Heart left ventricle (tissue), 16 donors: ENCODE data around the gene ST6GALNAC1. TPM values are rescaled to one million over a fixed set of nuclear protein-coding genes. Genes with fewer than 3 reads are reported as not detected.

Source experiments
- ATAC-seq, 4 donors: fragments of 200-7000 bp; cut with Tn5 transposase; one replicate each; pipeline ENCODE4 v1.9.1; 2020 to 2022; ENCODE audit warnings: moderate library complexity in 4 of 4, mild to moderate bottlenecking in 3 of 4, moderate number of reproducible peaks in 1 of 4
- DNase-seq, 5 donors: peaks; one replicate each; pipeline ENCODE4 v3.0.0-alpha.2; 2020
- H3K27ac ChIP-seq, 12 donors: fragments of 200-600 bp; sonication (generic) in 4 of 12; one replicate each; pipeline versions ENCODE4 v1.5.0 to v1.8.0; 2016 to 2022; ENCODE audit warnings: mild to moderate bottlenecking in 2 of 12
- H3K27me3 ChIP-seq, 9 donors: fragments of 200-600 bp; sonication (generic) in 2 of 9; one replicate each; pipeline versions ENCODE4 v1.5.1 to v1.8.0; 2016 to 2022; ENCODE audit warnings: mild to moderate bottlenecking in 3 of 9
- H3K36me3 ChIP-seq, 9 donors: fragments of 200-600 bp; sonication (generic) in 2 of 9; one replicate each; pipeline versions ENCODE4 v1.5.0 to v1.8.0; 2018 to 2022; ENCODE audit warnings: mild to moderate bottlenecking in 2 of 9
- H3K4me1 ChIP-seq, 12 donors: fragments of 200-600 bp; sonication (generic) in 4 of 12; one replicate each; pipeline versions ENCODE4 v1.5.0 to v1.8.0; 2016 to 2022; ENCODE audit warnings: mild to moderate bottlenecking in 3 of 12
- H3K4me3 ChIP-seq, 12 donors: fragments of 200-600 bp; sonication (generic) in 4 of 12; one replicate each; pipeline versions ENCODE4 v1.5.0 to v1.8.0; 2017 to 2022; ENCODE audit warnings: mild to moderate bottlenecking in 9 of 12, moderate library complexity in 4 of 12
- H3K9me3 ChIP-seq, 12 donors: fragments of 200-600 bp; sonication (generic) in 4 of 12; one replicate each; pipeline versions ENCODE4 v1.5.0 to v1.8.0; 2016 to 2022; ENCODE audit warnings: mild to moderate bottlenecking in 1 of 12
- POLR2A ChIP-seq, 2 donors: fragments of 450-650 bp; IDR thresholded peaks; one replicate each; pipeline ENCODE4 v1.6.1; 2017; ENCODE audit warnings: antibody characterized with exemption in 2 of 2, mild to moderate bottlenecking in 2 of 2, moderate library complexity in 2 of 2
- WGBS, 4 donors: extraction: QIAGEN DNeasy Blood & Tissue Kit in 2 of 4; methylation state at CpG; one replicate each; pipeline versions ENCODE4 v1.1.5 to v1.1.7; 2013 to 2018; 5-methylcytosine and 5-hydroxymethylcytosine counted together
- intact Hi-C, 10 donors: fragments of 100-400 bp; cut with DNase I; formaldehyde crosslinking; loops; one replicate each; pipeline versions ENCODE4 v1.11.1 to v1.14.2; 2022
- polyA plus RNA-seq, 2 donors: library from polyadenylated mRNA; stranded (reverse); fragments of 200-250 nt; gene quantifications; one replicate each; pipeline ENCODE4 v1.2.3, GENCODE V29; 2013
- total RNA-seq, 9 donors: library from RNA; depleted of rRNA in 2 of 9; stranded (reverse); fragments of >200 nt in 2 of 9; fragmentation: NEBNext Ultra II Directional in 3 of 9; extraction: Animal tissue kit (Norgen Biotek cat#: 25700) in 3 of 9; gene quantifications; one replicate each; pipeline versions ENCODE4 v1.1.0 to v1.2.4, GENCODE V29; 2016 to 2023
- TF ChIP-seq, protein P1 (sequence below), 12 donors: fragments of 200-600 bp; sonication (generic) in 4 of 12; IDR thresholded peaks; one replicate each; pipeline versions ENCODE4 v1.5.0 to v1.8.0; 2018 to 2022; ENCODE audit warnings: antibody characterized with exemption in 12 of 12, mild to moderate bottlenecking in 5 of 12
- donor health status: ischemic (EF 13 %, LVEDD 7.1; RV severe dilation, severe dysfunction).
- donor health status: healthy with polysubstance abuse.
- donor health status: DM: no; HTN: yes; CAD: no.
- donor health status: DM: no; HTN: no; CAD: no.
- donor health status: ischemic (EF 25% LVEDD 6.9; RV normal size, moderate dysfunction).
- donor health status: ischemic (EF 25% LVEDD 5.7; RV mildly dilated, moderate dysfunction).
- donor health status: healthy.
- donor health status: DM: yes; HTN: yes; CAD: no.
- donor health status: ischemic (EF 35%, LVEDD 5.7; RV mildly dilated, moderate dysfunction).
- donor health status: nonischemic (EF 11% LVEDD 7.7; RV severe dilation, severe dysfunction).
- donor health status: DM: yes; HTN: yes; CAD: no.
- donor health status: PGD.
- donor health status: ischemic (EF 29% LVEDD 5.4; RV normal size, mild dysfunction).
- donor health status: nonischemic (EF 23%, LVEDD 6.1; RV moderate dilation, normal function).

Gene ST6GALNAC1
- total and polyA plus RNA-seq, 11 donors = 1.7 to 10.3 (median 3.5) TPM

DNA sequence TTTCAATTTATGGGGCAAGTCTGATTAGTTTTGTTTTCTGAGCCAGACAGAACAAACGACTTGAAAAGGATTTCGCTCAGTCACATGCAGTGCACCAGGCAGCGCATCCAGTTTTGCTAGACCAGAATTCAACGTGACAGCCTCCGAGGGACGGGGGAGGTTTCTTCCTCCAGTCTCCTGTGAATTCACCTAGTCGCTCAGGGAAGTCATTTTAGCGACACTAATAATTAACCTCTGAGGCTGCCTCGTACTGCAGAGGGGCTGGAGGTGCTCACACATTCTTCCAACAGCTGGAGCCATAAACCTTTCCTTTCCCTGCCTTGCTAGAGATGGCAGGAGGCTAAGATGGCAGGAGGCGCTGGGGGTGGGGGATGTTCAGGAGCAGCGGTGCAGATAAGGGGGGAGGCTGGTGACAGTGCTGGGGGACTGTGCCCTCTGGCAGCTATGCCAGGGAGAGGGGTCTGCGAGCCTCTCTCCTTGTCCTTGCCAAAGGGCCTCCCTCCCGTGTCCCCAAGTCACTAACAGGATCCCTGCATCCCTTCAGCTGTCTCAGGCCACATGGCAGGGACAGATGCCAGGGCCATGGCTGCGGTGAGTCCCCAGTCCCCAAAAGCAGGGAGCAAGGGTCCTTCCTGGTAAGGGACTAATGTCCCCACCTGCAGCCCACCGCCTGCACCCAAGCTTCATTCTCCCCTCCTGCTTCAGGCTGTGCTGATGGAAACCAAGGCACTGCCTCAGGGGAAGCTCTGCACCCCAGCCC lies 43.2 kb upstream of the ST6GALNAC1 start:
- Histone ChIP-seq H3K4me1 (peaks cover 24 to 100% (median 93%) of the 10 kb centered on the region in 12 donors), H3K4me3 (no peak overlapping the region), H3K9me3 (no peaks in the 10 kb centered on the region), H3K36me3 (peaks cover 0 to 38% (median 29%) of the 10 kb centered on the region in 9 donors), H3K27me3 (no peaks in the 10 kb centered on the region), H3K27ac (peak overlapping the region; percentile 86 to 99 (median 93))
- TF ChIP-seq POLR2A (IDR thresholded peaks at IDR 0.05) = no peak
- TF ChIP-seq, protein P1, sequence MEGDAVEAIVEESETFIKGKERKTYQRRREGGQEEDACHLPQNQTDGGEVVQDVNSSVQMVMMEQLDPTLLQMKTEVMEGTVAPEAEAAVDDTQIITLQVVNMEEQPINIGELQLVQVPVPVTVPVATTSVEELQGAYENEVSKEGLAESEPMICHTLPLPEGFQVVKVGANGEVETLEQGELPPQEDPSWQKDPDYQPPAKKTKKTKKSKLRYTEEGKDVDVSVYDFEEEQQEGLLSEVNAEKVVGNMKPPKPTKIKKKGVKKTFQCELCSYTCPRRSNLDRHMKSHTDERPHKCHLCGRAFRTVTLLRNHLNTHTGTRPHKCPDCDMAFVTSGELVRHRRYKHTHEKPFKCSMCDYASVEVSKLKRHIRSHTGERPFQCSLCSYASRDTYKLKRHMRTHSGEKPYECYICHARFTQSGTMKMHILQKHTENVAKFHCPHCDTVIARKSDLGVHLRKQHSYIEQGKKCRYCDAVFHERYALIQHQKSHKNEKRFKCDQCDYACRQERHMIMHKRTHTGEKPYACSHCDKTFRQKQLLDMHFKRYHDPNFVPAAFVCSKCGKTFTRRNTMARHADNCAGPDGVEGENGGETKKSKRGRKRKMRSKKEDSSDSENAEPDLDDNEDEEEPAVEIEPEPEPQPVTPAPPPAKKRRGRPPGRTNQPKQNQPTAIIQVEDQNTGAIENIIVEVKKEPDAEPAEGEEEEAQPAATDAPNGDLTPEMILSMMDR (IDR thresholded peaks at IDR 0.05) = no peak
- no peak for ATAC-seq
- DNase-seq = peak in 1 of 5 donors; percentile 42
- intact Hi-C loops = loop anchor here in 1 of 10 donors (10.0 kb wide), 2 partner anchors 48 to 132 kb away; partner anchors contain the start of genes MFSD11 and SRSF2
- WGBS, 4 donors = 51 to 66% (median 59%) methylated on average over 13 to 15 of the region's 15 CpGs

DNA sequence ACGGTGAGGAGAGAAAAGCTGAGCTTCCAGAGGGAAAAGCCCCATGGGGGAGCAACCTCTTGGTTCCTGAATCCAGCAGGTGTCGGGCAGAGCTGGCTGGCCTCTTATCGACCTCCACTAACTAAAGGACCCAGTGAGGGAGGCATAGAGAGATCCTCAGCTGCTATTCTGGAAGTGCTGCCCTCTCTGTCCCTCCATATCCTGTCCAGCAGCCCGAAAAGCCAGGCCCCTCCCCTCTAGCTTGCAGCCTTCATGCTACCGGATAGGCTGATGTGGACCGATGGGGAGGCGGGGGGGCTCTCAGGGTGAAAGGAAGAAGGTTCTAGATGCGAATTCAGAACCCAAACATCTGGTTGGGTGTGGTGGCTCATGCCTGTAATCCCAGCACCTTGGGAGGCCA lies 42.3 kb upstream of the ST6GALNAC1 start:
- WGBS, 4 donors = 25 to 55% (median 49%) methylated on average over 8 of the region's 8 CpGs
- ATAC-seq = peak in 2 of 4 donors; percentile 9 to 23
- H3K27ac ChIP-seq = peak overlapping the region; percentile 10 to 99 (median 93)
- peaks cover 0 to 42% (median 31%) of the 10 kb centered on the region in 9 donors for H3K36me3 ChIP-seq
- intact Hi-C loops = loop anchor here in 1 of 10 donors (10.0 kb wide), 2 partner anchors 49 to 131 kb away; partner anchors contain the start of genes MFSD11 and SRSF2
- TF ChIP-seq POLR2A (IDR thresholded peaks at IDR 0.05) = peak in 1 of 2 donors; percentile 11
- TF ChIP-seq, protein P1 (IDR thresholded peaks at IDR 0.05) = peak in 1 of 12 donors; percentile 8
- H3K9me3 ChIP-seq = no peaks in the 10 kb centered on the region
- peaks cover 23 to 100% (median 93%) of the 10 kb centered on the region in 12 donors for H3K4me1 ChIP-seq
- no peaks in the 10 kb centered on the region for H3K27me3 ChIP-seq
- H3K4me3 ChIP-seq = no peak overlapping the region
- DNase-seq = peak in 3 of 5 donors; percentile 61 to 76 (median 66)

DNA sequence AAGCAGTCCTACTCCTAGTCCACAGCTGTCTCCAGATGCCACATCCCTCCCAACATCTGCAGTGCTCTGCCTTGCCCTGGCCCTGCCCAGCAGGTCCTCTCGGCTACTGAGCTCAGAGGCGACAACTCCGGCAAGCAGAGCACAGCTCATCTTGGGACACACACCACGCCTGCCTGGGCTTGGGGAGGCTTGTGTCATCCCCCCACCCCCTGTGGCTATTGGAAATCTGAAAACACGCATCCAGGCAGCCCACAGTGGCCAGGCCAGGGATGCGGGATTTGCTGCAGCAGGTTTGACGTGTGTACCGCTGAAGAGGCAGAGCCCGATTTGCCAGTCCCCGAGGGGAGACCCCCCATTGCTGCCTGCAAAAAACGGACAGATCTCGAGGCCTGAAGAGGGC lies 41.8 kb upstream of the ST6GALNAC1 start:
- Histone ChIP-seq H3K36me3 (peaks cover 0 to 47% (median 35%) of the 10 kb centered on the region in 9 donors), H3K27me3 (no peaks in the 10 kb centered on the region), H3K9me3 (no peaks in the 10 kb centered on the region), H3K4me3 (no peak overlapping the region), H3K4me1 (peaks cover 23 to 99% (median 89%) of the 10 kb centered on the region in 12 donors), H3K27ac (peak overlapping the region; percentile 10 to 99 (median 93))
- DNase-seq (no peak), ATAC-seq (no peak)
- TF ChIP-seq POLR2A (IDR thresholded peaks at IDR 0.05) = no peak
- TF ChIP-seq, protein P1 (IDR thresholded peaks at IDR 0.05) = no peak
- intact Hi-C loops = loop anchor here in 1 of 10 donors (10.0 kb wide), 2 partner anchors 49 to 131 kb away; partner anchors contain the start of genes MFSD11 and SRSF2
- WGBS, 4 donors = 66 to 85% (median 79%) methylated on average over 12 of the region's 12 CpGs

DNA sequence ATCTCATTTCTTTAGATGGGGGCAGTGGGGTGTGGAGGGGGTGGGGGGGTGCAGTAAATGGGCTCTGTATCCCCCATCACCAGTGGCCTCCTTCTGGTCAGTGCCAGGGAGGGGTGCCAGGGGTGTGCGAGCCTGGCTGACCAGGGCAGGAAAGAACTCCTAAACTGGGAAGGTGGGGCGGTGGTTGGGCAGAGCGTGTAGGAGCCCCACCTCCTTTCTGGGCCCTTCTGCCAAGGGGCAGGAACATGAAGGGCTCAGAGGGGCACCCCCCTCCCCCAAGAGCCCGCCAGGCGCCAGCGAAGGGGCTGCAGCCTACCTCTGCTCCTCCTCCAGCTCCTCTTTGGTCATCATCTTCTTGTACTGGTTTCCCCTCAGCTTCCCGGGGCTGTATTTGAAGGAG lies 41.2 kb upstream of the ST6GALNAC1 start:
- Histone ChIP-seq H3K27ac (peak overlapping the region in 11 of 12 donors; percentile 27 to 99 (median 93)), H3K36me3 (peaks cover 0 to 51% (median 35%) of the 10 kb centered on the region in 9 donors), H3K27me3 (no peaks in the 10 kb centered on the region), H3K4me1 (peaks cover 23 to 93% (median 84%) of the 10 kb centered on the region in 12 donors), H3K4me3 (no peak overlapping the region), H3K9me3 (no peaks in the 10 kb centered on the region)
- intact Hi-C loops = loop anchor here in 7 of 10 donors (5.0 to 10.0 kb wide), 5 partner anchors 33 to 162 kb away; partner anchors contain the start of genes MFSD11 (in 1 of the 7) and SRSF2 (in 1 of the 7)
- WGBS, 4 donors = 78 to 87% (median 83%) methylated on average over 7 of the region's 7 CpGs
- no peak for ATAC-seq
- peak in 1 of 5 donors; percentile 33 for DNase-seq
- TF ChIP-seq POLR2A (IDR thresholded peaks at IDR 0.05) = no peak
- TF ChIP-seq, protein P1 (IDR thresholded peaks at IDR 0.05) = no peak
